GM12875 (cell line): ENCODE measurements around the gene DSCAML1.

Experiments
- H3K4me3 ChIP-seq: one replicate; pipeline ENCODE4 v1.5.1; 2011; ENCODE audit warnings: low read depth, low read length, control low read depth
- CTCF ChIP-seq: IDR thresholded peaks from 2 replicates; pipeline ENCODE4 v1.5.1; 2011; ENCODE audit warnings: low read depth, mild to moderate bottlenecking, control low read depth, inconsistent platforms, low read length, moderate library complexity, borderline replicate concordance; ENCODE audit not compliant: insufficient read depth

DSCAML1 gene

GRCh38 chr11:117702946-117703598, 93.9 kb downstream of the DSCAML1 start:
- TF ChIP-seq CTCF, result no peak
- no peak overlapping the region for H3K4me3 ChIP-seq

GRCh38 chr11:117701781-117702180, 95.2 kb downstream of the DSCAML1 start:
- H3K4me3 ChIP-seq, result no peak overlapping the region
- TF ChIP-seq CTCF, result no peak

- TF ChIP-seq CTCF, result no peak
- no peak overlapping the region for H3K4me3 ChIP-seq
These were observed 96.5 kb downstream of the DSCAML1 start for GRCh38 chr11:117700551-117700950.

- H3K4me3 ChIP-seq, result no peak overlapping the region
- TF ChIP-seq CTCF, result no peak
These were observed 99.7 kb downstream of the DSCAML1 start for GRCh38 chr11:117697319-117697718.

GRCh38 chr11:117696540-117696939, 100.5 kb downstream of the DSCAML1 start:
- TF ChIP-seq CTCF, result no peak

GRCh38 chr11:117693344-117693743, 103.7 kb downstream of the DSCAML1 start:
- no peak for TF ChIP-seq CTCF
- no peak overlapping the region for H3K4me3 ChIP-seq

More at GRCh38 chr11:117696540-117696939, 100.5 kb downstream of the DSCAML1 start:
- H3K4me3 ChIP-seq, result no peak overlapping the region

- no peak for TF ChIP-seq CTCF
- no peak overlapping the region for H3K4me3 ChIP-seq
These were observed 105.5 kb downstream of the DSCAML1 start for GRCh38 chr11:117691516-117691915.
